NCI-H2227 (cell line): ENCODE measurements around the gene FAM8A1.
A peak's percentile ranks its signal among the peaks of the same experiment; 100 is the strongest.

Experiments used
- DNase-seq: peaks from one replicate; lab custom pipeline; 2025; ENCODE audit not compliant: unreplicated experiment; lab: John Stamatoyannopoulos, UW

The FAM8A1 gene

GRCh38 chr6:17653198-17653882, 53.2 kb downstream of the FAM8A1 start:
- DNase-seq: no peak

GRCh38 chr6:17656092-17656491, 56.0 kb downstream of the FAM8A1 start:
- peak; percentile 5 for DNase-seq

GRCh38 chr6:17656644-17657043, 56.5 kb downstream of the FAM8A1 start:
- no peak for DNase-seq
